RWPE1 (cell line): ENCODE data around the gene MOB3C.
A peak's percentile ranks its signal among the peaks of the same experiment; 100 is the strongest.

Experiments used
- CTCF ChIA-PET: fragments of 350-600 bp; sonication (Branson Sonifier 250); formaldehyde crosslinking; extraction: SDS; loops from one replicate; lab custom pipeline; 2021; lab: Yijun Ruan, JAX
- POLR2A ChIA-PET: fragments of 400-600 bp; formaldehyde crosslinking; extraction: SDS; loops from one replicate; lab custom pipeline; 2020; ENCODE audit warnings: antibody characterized with exemption; ENCODE audit not compliant: low non-redundant PET; lab: Yijun Ruan, JAX
- DNase-seq: peaks from one replicate; pipeline ENCODE4 v3.0.0; 2012; ENCODE audit warnings: low spot score
- H3K27ac ChIP-seq: fragments of 450-650 bp; 2 replicates; pipeline ENCODE4 v1.5.1; 2017
- CTCF ChIP-seq: fragments of 450-650 bp; conservative IDR thresholded peaks from 2 replicates; pipeline ENCODE4 v1.5.1; 2017; ENCODE audit warnings: low read depth, mild to moderate bottlenecking

The MOB3C gene

GRCh38 chr1:46613661-46614603, 2.7 kb downstream of the MOB3C start:
- CTCF ChIA-PET, result interaction anchor here (0.6 to 0.7 kb wide), 3 partner anchors 55 to 566 kb away, joined by 3 to 4 read pairs (median 3); no protein-coding TSS in a partner anchor
- POLR2A ChIA-PET, result interaction anchor here (0.5 kb wide), 1 partner anchor 254 kb away, joined by 4 read pairs; no protein-coding TSS in a partner anchor
- DNase-seq, result peak; percentile 42
- TF ChIP-seq CTCF, result no peak
- H3K27ac ChIP-seq, result peak overlapping the region; percentile 93

GRCh38 chr1:46612937-46613660, 3.5 kb downstream of the MOB3C start:
- H3K27ac ChIP-seq, result peak overlapping the region; percentile 93
- POLR2A ChIA-PET, result no interaction called here
- no peak for TF ChIP-seq CTCF
- DNase-seq, result no peak
- CTCF ChIA-PET, result interaction anchor here (1.7 kb wide), 1 partner anchor 9 kb away, joined by 3 read pairs; no protein-coding TSS in a partner anchor

GRCh38 chr1:46611691-46612221, 4.9 kb downstream of the MOB3C start:
- TF ChIP-seq CTCF, result no peak
- H3K27ac ChIP-seq, result peak overlapping the region; percentile 93
- peak; percentile 91 for DNase-seq
- ChIA-PET CTCF (interaction anchor here (0.6 to 1.7 kb wide), 2 partner anchors 10 to 1620 kb away, joined by 3 to 7 read pairs; no protein-coding TSS in a partner anchor), POLR2A (interaction anchor here (0.5 to 0.8 kb wide), 3 partner anchors 8 to 972 kb away, joined by 3 to 7 read pairs (median 4); partner anchors contain the start of gene MKNK1)

- CTCF ChIA-PET, result interaction anchor here (0.6 kb wide), 1 partner anchor 309 kb away, joined by 3 read pairs; no protein-coding TSS in a partner anchor
- POLR2A ChIA-PET, result interaction anchor here (0.7 kb wide), 1 partner anchor 104 kb away, joined by 3 read pairs; no protein-coding TSS in a partner anchor
- TF ChIP-seq CTCF, result no peak
- H3K27ac ChIP-seq, result peak overlapping the region; percentile 36
- no peak for DNase-seq
Measured at GRCh38 chr1:46607345-46608130, 9.1 kb downstream of the MOB3C start.

- peak overlapping the region; percentile 51; the same call in 1 of the 2 replicates for H3K27ac ChIP-seq
- peak; percentile 35 for DNase-seq
- TF ChIP-seq CTCF, result no peak
- ChIA-PET CTCF (interaction anchor here (0.6 kb wide), 2 partner anchors 308 to 393 kb away, joined by 3 to 5 read pairs; no protein-coding TSS in a partner anchor), POLR2A (interaction anchor here (0.6 kb wide), 1 partner anchor 21 kb away, joined by 3 read pairs; no protein-coding TSS in a partner anchor)
Measured at GRCh38 chr1:46606255-46606965, 10.2 kb downstream of the MOB3C start.
